ENCODE data around the gene CAMK2A. TPM values are rescaled to one million over a fixed set of nuclear protein-coding genes. Genes with fewer than 3 reads are reported as not detected.
A peak's percentile ranks its signal among the peaks of the same experiment; 100 is the strongest.

Gene CAMK2A
- total RNA-seq, 6 donors from 2014 or later, result 0.29 to 2.4 (median 1.8) TPM; not detected in 1

DNA sequence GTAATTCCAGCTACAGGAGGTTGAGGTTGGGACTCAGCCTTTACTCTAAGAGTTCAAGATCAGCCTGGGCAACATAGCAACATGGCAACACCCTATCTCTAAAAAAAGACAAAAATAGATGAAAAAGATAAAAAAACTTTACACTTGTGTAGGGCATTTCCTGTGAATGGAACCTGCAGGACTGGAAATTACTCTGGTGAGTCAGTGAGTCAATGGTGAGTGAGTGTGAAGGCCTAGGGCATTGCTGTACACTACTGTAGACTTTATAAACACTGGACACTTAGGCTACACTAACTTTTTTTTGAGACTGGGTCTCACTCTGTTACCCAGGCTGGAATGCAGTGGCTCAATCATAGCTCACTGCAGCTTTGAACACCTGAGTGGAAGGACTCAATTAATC, 32.6 kb upstream of the CAMK2A start:
- Histone ChIP-seq H3K4me1 (peaks cover 0 to 7% (median 0%) of the 10 kb centered on the region in 4 donors), H3K36me3 (no peaks in the 10 kb centered on the region), H3K27ac (no peak overlapping the region), H3K27me3 (no peaks in the 10 kb centered on the region), H3K4me3 (no peak overlapping the region), H3K9me3 (no peaks in the 10 kb centered on the region)
- no peak for DNase-seq
- TF ChIP-seq POLR2A (IDR thresholded peaks at IDR 0.05) (no peak), EP300 (IDR thresholded peaks at IDR 0.05) (no peak), POLR2AphosphoS5 (IDR thresholded peaks at IDR 0.05) (no peak)
- TF ChIP-seq, protein P1, sequence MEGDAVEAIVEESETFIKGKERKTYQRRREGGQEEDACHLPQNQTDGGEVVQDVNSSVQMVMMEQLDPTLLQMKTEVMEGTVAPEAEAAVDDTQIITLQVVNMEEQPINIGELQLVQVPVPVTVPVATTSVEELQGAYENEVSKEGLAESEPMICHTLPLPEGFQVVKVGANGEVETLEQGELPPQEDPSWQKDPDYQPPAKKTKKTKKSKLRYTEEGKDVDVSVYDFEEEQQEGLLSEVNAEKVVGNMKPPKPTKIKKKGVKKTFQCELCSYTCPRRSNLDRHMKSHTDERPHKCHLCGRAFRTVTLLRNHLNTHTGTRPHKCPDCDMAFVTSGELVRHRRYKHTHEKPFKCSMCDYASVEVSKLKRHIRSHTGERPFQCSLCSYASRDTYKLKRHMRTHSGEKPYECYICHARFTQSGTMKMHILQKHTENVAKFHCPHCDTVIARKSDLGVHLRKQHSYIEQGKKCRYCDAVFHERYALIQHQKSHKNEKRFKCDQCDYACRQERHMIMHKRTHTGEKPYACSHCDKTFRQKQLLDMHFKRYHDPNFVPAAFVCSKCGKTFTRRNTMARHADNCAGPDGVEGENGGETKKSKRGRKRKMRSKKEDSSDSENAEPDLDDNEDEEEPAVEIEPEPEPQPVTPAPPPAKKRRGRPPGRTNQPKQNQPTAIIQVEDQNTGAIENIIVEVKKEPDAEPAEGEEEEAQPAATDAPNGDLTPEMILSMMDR (IDR thresholded peaks at IDR 0.05), result no peak
- ATAC-seq (ENCODE audit: low FRiP score in 2 of 2), result no peak

DNA sequence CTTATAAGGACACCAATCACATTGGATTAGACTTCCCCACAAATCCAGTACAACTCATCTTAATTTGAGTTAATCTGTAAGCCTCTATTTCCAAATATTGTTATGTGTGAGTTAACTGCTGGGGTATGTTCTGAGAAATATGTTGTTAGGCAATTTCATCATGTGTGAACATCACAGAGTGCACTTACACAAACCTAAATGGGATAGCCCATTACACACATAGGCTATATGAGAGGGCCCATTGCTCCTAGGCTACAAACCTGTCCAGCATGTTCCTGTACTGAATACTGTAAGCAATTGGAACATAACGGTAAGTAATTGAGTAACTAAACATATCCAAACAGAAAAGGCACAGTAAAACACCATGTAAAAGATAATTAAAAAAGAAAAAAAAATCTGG, 32.2 kb upstream of the CAMK2A start:
- H3K27me3 ChIP-seq, result no peaks in the 10 kb centered on the region
- TF ChIP-seq POLR2AphosphoS5 (IDR thresholded peaks at IDR 0.05) (no peak), EP300 (IDR thresholded peaks at IDR 0.05) (no peak), POLR2A (IDR thresholded peaks at IDR 0.05) (no peak)
- TF ChIP-seq, protein P1 (IDR thresholded peaks at IDR 0.05), result no peak
- H3K27ac ChIP-seq, result no peak overlapping the region
- H3K36me3 ChIP-seq, result no peaks in the 10 kb centered on the region
- H3K9me3 ChIP-seq, result no peaks in the 10 kb centered on the region
- DNase-seq (no peak), ATAC-seq (ENCODE audit: low FRiP score in 2 of 2) (no peak)
- WGBS, 2 donors, result 83 to 85% methylated on average over 1 of the region's 1 CpG
- peaks cover 0 to 7% (median 0%) of the 10 kb centered on the region in 4 donors for H3K4me1 ChIP-seq
- no peak overlapping the region for H3K4me3 ChIP-seq

- TF ChIP-seq POLR2AphosphoS5 (IDR thresholded peaks at IDR 0.05), result no peak
- TF ChIP-seq POLR2A (IDR thresholded peaks at IDR 0.05), result no peak
- TF ChIP-seq, protein P1 (IDR thresholded peaks at IDR 0.05), result no peak
- no peak for TF ChIP-seq EP300 (IDR thresholded peaks at IDR 0.05)
- H3K36me3 ChIP-seq, result no peaks in the 10 kb centered on the region
- no peaks in the 10 kb centered on the region for H3K27me3 ChIP-seq
- H3K9me3 ChIP-seq, result no peaks in the 10 kb centered on the region
- 84 to 100% methylated on average over 1 of the region's 1 CpG for WGBS, 2 donors
- no peak overlapping the region for H3K4me3 ChIP-seq
- no peak for ATAC-seq (ENCODE audit: low FRiP score in 2 of 2)
- H3K4me1 ChIP-seq, result peaks cover 0 to 7% (median 0%) of the 10 kb centered on the region in 4 donors
- no peak overlapping the region for H3K27ac ChIP-seq
- no peak for DNase-seq
These were observed 31.6 kb upstream of the CAMK2A start for GRCh38 chr5:150321211-150321610.

GRCh38 chr5:150320044-150320613, 30.6 kb upstream of the CAMK2A start:
- ATAC-seq (ENCODE audit: low FRiP score in 2 of 2), result peak; percentile 62 to 89
- WGBS, 2 donors, result 71 to 84% methylated on average over 2 of the region's 2 CpGs
- peaks cover 0 to 7% (median 0%) of the 10 kb centered on the region in 4 donors for H3K4me1 ChIP-seq
- TF ChIP-seq POLR2AphosphoS5 (IDR thresholded peaks at IDR 0.05) (peak in 1 of 2 donors; percentile 50), POLR2A (IDR thresholded peaks at IDR 0.05) (no peak), EP300 (IDR thresholded peaks at IDR 0.05) (no peak)
- TF ChIP-seq, protein P1 (IDR thresholded peaks at IDR 0.05), result no peak
- DNase-seq, result no peak
- H3K9me3 ChIP-seq, result no peaks in the 10 kb centered on the region
- no peaks in the 10 kb centered on the region for H3K36me3 ChIP-seq
- no peaks in the 10 kb centered on the region for H3K27me3 ChIP-seq
- H3K27ac ChIP-seq, result no peak overlapping the region
- H3K4me3 ChIP-seq, result no peak overlapping the region

DNA sequence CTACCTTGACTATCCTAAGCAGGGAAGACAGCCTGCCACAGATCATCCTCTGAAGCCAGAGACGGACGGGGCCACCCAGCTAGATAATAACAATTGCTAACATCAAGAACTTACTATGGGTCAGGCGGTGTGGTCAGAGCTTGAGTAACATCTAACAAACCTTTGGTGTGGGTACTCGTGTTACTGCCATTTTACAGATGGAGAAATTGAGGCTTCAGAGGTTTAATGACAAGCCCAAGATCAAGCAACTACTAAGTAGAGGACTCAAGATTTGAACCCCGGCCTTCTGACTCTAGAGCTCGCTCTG, 29.9 kb upstream of the CAMK2A start:
- Histone ChIP-seq H3K27ac (no peak overlapping the region), H3K27me3 (no peaks in the 10 kb centered on the region), H3K36me3 (no peaks in the 10 kb centered on the region), H3K4me3 (no peak overlapping the region), H3K9me3 (no peaks in the 10 kb centered on the region), H3K4me1 (peaks cover 0 to 7% (median 0%) of the 10 kb centered on the region in 4 donors)
- TF ChIP-seq POLR2AphosphoS5 (IDR thresholded peaks at IDR 0.05) (no peak), EP300 (IDR thresholded peaks at IDR 0.05) (no peak), POLR2A (IDR thresholded peaks at IDR 0.05) (no peak)
- TF ChIP-seq, protein P1 (IDR thresholded peaks at IDR 0.05), result no peak
- 87 to 91% methylated on average over 6 of the region's 6 CpGs for WGBS, 2 donors
- ATAC-seq (ENCODE audit: low FRiP score in 2 of 2) (no peak), DNase-seq (no peak)

All from upper lobe of left lung (tissue), 6 donors.